ENCODE data around the gene ZNF501. TPM values are rescaled to one million over a fixed set of nuclear protein-coding genes. Genes with fewer than 3 reads are reported as not detected.

The ZNF501 gene
- total RNA-seq, 4 donors from 2014 or later, result 1.0 to 9.9 (median 4.1) TPM

- Histone ChIP-seq H3K27ac (no peak overlapping the region), H3K9me3 (peaks cover 0 to 19% (median 0%) of the 10 kb centered on the region in 4 donors), H3K27me3 (no peaks in the 10 kb centered on the region), H3K4me1 (no peaks in the 10 kb centered on the region), H3K4me3 (no peak overlapping the region), H3K36me3 (no peaks in the 10 kb centered on the region)
- no peak for DNase-seq
- TF ChIP-seq POLR2A (IDR thresholded peaks at IDR 0.05), result no peak
- no peak for TF ChIP-seq CTCF (IDR thresholded peaks at IDR 0.05)
These were observed 42.6 kb downstream of the ZNF501 start for GRCh38 chr3:44772099-44772442.

DNA sequence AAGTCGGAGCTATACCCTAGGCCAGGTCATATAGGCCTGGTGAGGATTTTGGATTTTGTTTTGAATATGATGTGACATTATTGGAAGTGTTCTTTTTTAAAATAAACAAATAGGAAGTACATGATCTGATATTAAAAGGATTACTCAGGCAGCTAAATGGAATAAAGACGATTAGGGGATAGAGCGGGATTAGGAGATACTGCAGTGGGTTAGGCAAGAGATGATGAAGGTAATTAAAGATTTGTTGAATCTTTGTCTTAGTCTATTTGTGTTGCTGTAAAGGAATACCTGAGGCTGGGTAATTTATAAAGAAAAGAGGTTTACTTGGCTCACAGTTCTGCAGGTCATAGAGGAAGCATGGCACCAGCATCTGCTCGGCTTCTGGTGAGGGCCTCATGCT lies 53.5 kb downstream of the ZNF501 start:
- no peak overlapping the region for H3K27ac ChIP-seq
- H3K9me3 ChIP-seq, result no peaks in the 10 kb centered on the region
- no peaks in the 10 kb centered on the region for H3K27me3 ChIP-seq
- H3K4me1 ChIP-seq, result no peaks in the 10 kb centered on the region
- H3K36me3 ChIP-seq, result no peaks in the 10 kb centered on the region
- no peak overlapping the region for H3K4me3 ChIP-seq
- no peak for DNase-seq
- TF ChIP-seq POLR2A (IDR thresholded peaks at IDR 0.05), result no peak
- TF ChIP-seq CTCF (IDR thresholded peaks at IDR 0.05), result no peak

Other genes starting within 250 kb of the ZNF501 start
- 1 to 10 TPM; 3.2 to 5.8 (median 4.1) TPM for gene ZKSCAN7, start 174.4 kb upstream of the ZNF501 start, total RNA-seq
- 1 to 10 TPM in 2 of 4 donors, under 1 TPM in 2; 0.54 to 1.2 (median 0.98) TPM for gene ZNF660, start 144.7 kb upstream of the ZNF501 start, total RNA-seq
- 10 to 100 TPM; 10.5 to 19.1 (median 14.7) TPM for gene ZNF197, start 104.6 kb upstream of the ZNF501 start, total RNA-seq
- gene ZNF35, start 80.9 kb upstream of the ZNF501 start, total RNA-seq, result 10 to 100 TPM in 2 of 4 donors, 1 to 10 TPM in 2; 7.2 to 21.5 (median 10.3) TPM
- 1 to 10 TPM; 2.3 to 5.0 (median 3.5) TPM for gene ZNF502, start 17.0 kb upstream of the ZNF501 start, total RNA-seq
- gene KIAA1143, start 32.0 kb downstream of the ZNF501 start, total RNA-seq, result 10 to 100 TPM in 2 of 4 donors, 1 to 10 TPM in 2; 8.9 to 21.5 (median 10.9) TPM
- 10 to 100 TPM in 1 of 4 donors, 1 to 10 TPM in 2, under 1 TPM in 1; 0.85 to 32.2 (median 2.6) TPM for gene KIF15, start 32.2 kb downstream of the ZNF501 start, total RNA-seq
- 10 to 100 TPM in 2 of 4 donors, 1 to 10 TPM in 2; 8.9 to 12.6 (median 10.6) TPM for gene TMEM42, start 132.3 kb downstream of the ZNF501 start, total RNA-seq
- not detected for gene TGM4, start 145.0 kb downstream of the ZNF501 start, total RNA-seq
- gene ZDHHC3, start 246.5 kb downstream of the ZNF501 start, total RNA-seq, result 100 to 1,000 TPM in 3 of 4 donors, 10 to 100 TPM in 1; 70.1 to 190 (median 152) TPM
- gene EXOSC7, start 246.6 kb downstream of the ZNF501 start, total RNA-seq, result 10 to 100 TPM; 19.8 to 66.0 (median 28.6) TPM

Data from Peyer's patch (tissue), 4 donors.